OCI-LY3 (cell line): ENCODE measurements around the gene ACTR8.

Source experiments
- CTCF ChIP-seq: fragments of 200-600, 300-600 bp; sonication (generic); IDR thresholded peaks from 2 replicates; pipeline ENCODE4 v1.5.1; 2014; ENCODE audit warnings: antibody characterized with exemption, low read length, low read depth
- EZH2phosphoT487 ChIP-seq: fragments of 200-600 bp; shearing (Covaris generic); IDR thresholded peaks from 2 replicates; pipeline ENCODE4 v1.6.1; 2018; ENCODE audit warnings: antibody characterized with exemption, mixed run types, low read depth

GRCh38 chr3:53858096-53858741 is 23.7 kb downstream of the ACTR8 start:
- TF ChIP-seq CTCF (no peak), EZH2phosphoT487 (no peak)
